HEK293T (cell line): ENCODE data around the gene GGTLC1.

Source experiments
- BHLHE40 ChIP-seq: fragments of 450-650 bp; IDR thresholded peaks from 2 replicates; pipeline ENCODE4 v1.6.1; 2016; ENCODE audit warnings: mild to moderate bottlenecking, moderate library complexity, borderline replicate concordance
- FOXA1 ChIP-seq: fragments of 450-650 bp; IDR thresholded peaks from 2 replicates; pipeline ENCODE4 v1.6.1; 2016; ENCODE audit warnings: mild to moderate bottlenecking
- FOXM1 ChIP-seq: fragments of 450-650 bp; IDR thresholded peaks from 2 replicates; pipeline ENCODE4 v1.6.1; 2017; ENCODE audit warnings: mild to moderate bottlenecking, borderline replicate concordance
- SP1 ChIP-seq: fragments of 450-650 bp; IDR thresholded peaks from 2 replicates; pipeline ENCODE4 v1.6.1; 2017
- SUZ12 ChIP-seq: fragments of 450-650 bp; IDR thresholded peaks from 2 replicates; pipeline ENCODE4 v1.6.1; 2016; ENCODE audit warnings: mild to moderate bottlenecking
- ZNF384 ChIP-seq: fragments of 450-650 bp; IDR thresholded peaks from 2 replicates; pipeline ENCODE4 v1.6.1; 2016

DNA sequence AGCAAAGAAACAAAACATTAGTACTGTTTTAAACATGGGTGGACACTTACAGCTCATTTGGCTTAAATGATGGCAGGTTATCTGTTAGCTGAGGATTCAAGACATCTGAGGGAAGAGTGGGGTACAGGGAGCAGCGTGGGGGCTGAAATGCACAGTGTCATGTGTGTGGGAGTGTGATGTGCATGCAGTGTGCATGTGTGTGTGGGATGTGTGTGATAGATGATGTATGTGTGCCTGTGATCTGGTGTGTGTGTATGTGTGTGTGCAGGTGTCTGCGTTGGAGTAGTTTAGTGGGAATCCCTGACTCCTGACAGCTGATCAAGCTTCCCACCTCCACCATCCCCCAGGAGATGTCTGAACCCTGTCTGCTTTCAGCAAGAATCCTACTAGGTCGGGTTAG is 25.4 kb upstream of the GGTLC1 start:
- TF ChIP-seq FOXA1 (no peak), ZNF384 (no peak), FOXM1 (no peak), BHLHE40 (no peak), SP1 (no peak), SUZ12 (no peak)
